Upper lobe of left lung (tissue), 4 donors: ENCODE measurements around the gene S100P.

Experiments
- EP300 ChIP-seq, 4 donors: sonication (generic); formaldehyde crosslinking; IDR thresholded peaks; one replicate each; pipeline ENCODE4 v1.5.1; 2017; ENCODE audit warnings: antibody characterized with exemption in 4 of 4, control low read depth in 2 of 4
- POLR2A ChIP-seq, 4 donors: fragments of 450-650 bp; IDR thresholded peaks; one replicate each; pipeline ENCODE4 v1.5.1; 2016 to 2017; ENCODE audit warnings: antibody characterized with exemption in 4 of 4, mild to moderate bottlenecking in 2 of 4
- TF ChIP-seq, protein P1 (sequence below), 6 experiments: fragments of 450-650 bp in 4 of 6; fragments of 200-600 bp in 2 of 6; sonication (generic) in 2 of 6; IDR thresholded peaks; one replicate each; pipeline ENCODE4 v1.5.1; 2016 to 2019; ENCODE audit warnings: antibody characterized with exemption in 6 of 6

DNA sequence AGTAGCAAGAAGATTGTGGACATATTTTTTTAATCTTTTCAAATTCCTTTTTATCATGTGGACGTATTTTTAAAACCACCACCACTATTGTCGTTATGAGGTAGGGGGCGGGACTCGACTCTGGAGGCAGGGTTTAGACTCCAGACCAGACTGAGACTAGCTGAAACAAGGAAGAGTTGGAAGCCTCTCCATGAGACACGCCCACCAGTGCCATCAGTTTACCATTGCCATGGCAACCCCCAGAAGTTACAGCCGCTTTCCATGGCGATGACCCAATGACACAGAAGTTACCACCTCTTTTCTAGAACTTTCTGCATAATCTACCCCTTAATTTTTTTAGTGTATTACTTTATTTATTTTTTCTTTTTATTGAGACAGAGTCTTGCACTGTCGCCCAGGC is 44.5 kb upstream of the S100P start:
- TF ChIP-seq, protein P1, sequence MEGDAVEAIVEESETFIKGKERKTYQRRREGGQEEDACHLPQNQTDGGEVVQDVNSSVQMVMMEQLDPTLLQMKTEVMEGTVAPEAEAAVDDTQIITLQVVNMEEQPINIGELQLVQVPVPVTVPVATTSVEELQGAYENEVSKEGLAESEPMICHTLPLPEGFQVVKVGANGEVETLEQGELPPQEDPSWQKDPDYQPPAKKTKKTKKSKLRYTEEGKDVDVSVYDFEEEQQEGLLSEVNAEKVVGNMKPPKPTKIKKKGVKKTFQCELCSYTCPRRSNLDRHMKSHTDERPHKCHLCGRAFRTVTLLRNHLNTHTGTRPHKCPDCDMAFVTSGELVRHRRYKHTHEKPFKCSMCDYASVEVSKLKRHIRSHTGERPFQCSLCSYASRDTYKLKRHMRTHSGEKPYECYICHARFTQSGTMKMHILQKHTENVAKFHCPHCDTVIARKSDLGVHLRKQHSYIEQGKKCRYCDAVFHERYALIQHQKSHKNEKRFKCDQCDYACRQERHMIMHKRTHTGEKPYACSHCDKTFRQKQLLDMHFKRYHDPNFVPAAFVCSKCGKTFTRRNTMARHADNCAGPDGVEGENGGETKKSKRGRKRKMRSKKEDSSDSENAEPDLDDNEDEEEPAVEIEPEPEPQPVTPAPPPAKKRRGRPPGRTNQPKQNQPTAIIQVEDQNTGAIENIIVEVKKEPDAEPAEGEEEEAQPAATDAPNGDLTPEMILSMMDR (IDR thresholded peaks at IDR 0.05), result no peak
- TF ChIP-seq EP300 (IDR thresholded peaks at IDR 0.05) (no peak), POLR2A (IDR thresholded peaks at IDR 0.05) (no peak)
